Esophagus (tissue), 2 donors: Measurements from ENCODE around the gene MED29. TPM values are rescaled to one million over a fixed set of nuclear protein-coding genes. Genes with fewer than 3 reads are reported as not detected.

Source experiments
- H3K27ac ChIP-seq, 2 donors: one replicate each; pipeline ENCODE4 v1.5.1; 2013; ENCODE audit warnings: low read depth in 2 of 2, mild to moderate bottlenecking in 2 of 2, inconsistent platforms in 1 of 2, low read length in 1 of 2, moderate library complexity in 1 of 2
- H3K27me3 ChIP-seq, 2 donors: one replicate each; pipeline ENCODE4 v1.6.1; 2013; ENCODE audit warnings: low read length in 2 of 2, control low read depth in 1 of 2, mild to moderate bottlenecking in 1 of 2; ENCODE audit not compliant: insufficient read depth in 2 of 2, control insufficient read depth in 1 of 2
- H3K36me3 ChIP-seq, 2 donors: one replicate each; pipeline ENCODE4 v1.6.1; 2013; ENCODE audit warnings: low read length in 1 of 2; ENCODE audit not compliant: control insufficient read depth in 2 of 2, insufficient read depth in 2 of 2
- H3K4me1 ChIP-seq, 2 donors: one replicate each; pipeline ENCODE4 v1.6.1; 2013; ENCODE audit warnings: low read length in 1 of 2; ENCODE audit not compliant: control insufficient read depth in 2 of 2, insufficient read depth in 2 of 2
- H3K4me3 ChIP-seq, 2 donors: one replicate each; pipeline ENCODE4 v1.5.1; 2013; ENCODE audit warnings: low read length in 2 of 2, mild to moderate bottlenecking in 2 of 2, low read depth in 1 of 2, moderate library complexity in 1 of 2
- H3K9me3 ChIP-seq, 2 donors: one replicate each; pipeline ENCODE4 v1.6.1; 2013; ENCODE audit warnings: mild to moderate bottlenecking in 2 of 2, low read depth in 1 of 2, low read length in 1 of 2, moderate library complexity in 1 of 2; ENCODE audit not compliant: control insufficient read depth in 2 of 2, insufficient read depth in 1 of 2
- WGBS, 2 donors: extraction: QIAGEN DNeasy Blood & Tissue Kit; methylation state at CpG; one replicate each; pipeline ENCODE4 v1.1.7; 2013; 5-methylcytosine and 5-hydroxymethylcytosine counted together
- polyA plus RNA-seq, 2 donors: library from polyadenylated mRNA; stranded (reverse); fragments of 200-250 nt; gene quantifications; one replicate each; pipeline ENCODE4 v1.2.3, GENCODE V29; 2013
- donor health status: healthy with polysubstance abuse.
- donor health status: Bipolar disorder and iron deficiency.

MED29 gene
- polyA plus RNA-seq, 2 donors: 15.6 to 22.7 TPM

DNA sequence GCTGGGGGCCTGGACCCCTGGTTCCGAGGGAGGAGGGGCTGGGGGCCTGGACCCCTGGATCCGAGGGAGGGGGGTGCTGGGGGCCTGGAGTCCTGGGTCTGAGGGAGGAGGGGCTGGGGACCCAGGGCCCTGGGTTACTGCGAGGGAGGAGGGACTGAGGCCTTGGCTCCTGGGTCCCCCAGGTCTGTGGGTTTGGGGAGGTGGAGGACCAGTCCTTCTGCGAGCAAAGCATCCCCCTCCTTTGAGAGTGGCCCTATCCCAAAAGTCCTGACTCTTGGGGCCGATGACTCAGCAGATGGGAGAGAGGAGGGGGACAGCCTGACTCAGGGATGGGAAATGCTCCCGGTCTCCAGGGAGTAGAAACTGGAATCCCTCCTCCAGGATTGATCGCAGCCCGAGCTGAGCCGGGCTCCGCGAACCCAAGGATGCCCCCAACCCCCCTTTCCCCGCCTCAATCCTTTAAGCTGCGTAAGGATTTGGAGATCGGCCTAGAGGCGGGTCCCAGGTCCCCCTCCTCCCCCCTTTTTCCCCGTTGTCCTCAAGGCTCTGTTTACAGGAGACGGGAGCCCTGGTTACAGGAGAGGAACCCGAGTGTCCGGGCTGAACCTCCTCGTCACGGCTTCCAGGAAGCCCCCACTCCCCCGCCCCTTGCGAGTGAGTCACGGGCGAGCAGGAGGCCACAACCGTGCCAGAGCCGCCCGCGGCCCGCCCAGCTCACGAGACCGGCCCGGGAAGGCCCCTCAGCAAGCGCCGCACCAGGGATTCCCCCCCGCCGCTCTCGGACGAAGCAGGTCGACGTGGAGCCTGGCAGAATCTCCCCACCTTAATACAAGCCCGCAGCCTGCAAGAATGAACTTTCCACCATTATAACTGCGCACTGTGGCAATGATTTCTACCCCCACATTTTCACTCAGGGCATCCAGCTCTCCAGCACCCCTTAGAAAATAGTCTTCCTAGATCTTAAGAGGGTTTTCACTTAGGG is 12.4 kb downstream of the MED29 start:
- H3K36me3 ChIP-seq: peaks cover 7 to 14% of the 10 kb centered on the region in 2 donors
- WGBS, 2 donors: 1 to 5% methylated on average over 43 of the region's 43 CpGs

DNA sequence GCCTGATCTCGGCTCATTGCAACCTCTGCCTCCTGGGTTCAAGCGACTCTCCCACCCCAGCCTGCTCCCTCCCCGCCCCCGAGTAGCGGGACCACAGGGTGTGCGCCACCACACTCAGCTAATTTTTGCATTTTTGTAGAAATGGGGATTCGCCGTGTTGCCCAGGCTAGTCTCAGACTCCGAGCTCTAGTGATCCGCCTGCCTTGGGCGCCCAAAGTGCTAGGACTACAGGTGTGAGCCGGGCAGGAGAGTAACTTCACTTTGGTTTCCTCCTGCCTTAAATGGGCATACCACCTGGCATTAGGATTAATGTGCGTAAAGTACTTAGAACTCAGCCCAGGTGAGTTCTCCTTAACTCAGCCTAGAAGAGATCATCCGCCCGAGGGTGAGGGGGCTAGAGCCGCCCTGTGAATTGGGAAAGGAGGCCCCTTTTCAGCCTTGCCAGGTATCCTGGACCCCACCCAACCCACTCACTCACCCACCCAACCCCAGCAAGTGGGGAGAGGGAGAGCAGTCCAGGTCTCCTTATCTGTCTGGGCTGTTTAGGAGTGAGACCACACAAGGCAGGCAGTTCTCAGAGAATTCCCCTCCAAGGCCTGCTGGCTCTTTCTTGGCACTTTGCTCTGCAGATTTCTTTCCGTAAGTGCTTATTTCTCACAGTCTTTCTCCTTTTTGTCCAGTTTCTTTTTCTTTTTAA is 14.2 kb downstream of the MED29 start:
- WGBS, 2 donors: 82 to 88% methylated on average over 17 of the region's 17 CpGs
- H3K4me1 ChIP-seq: peaks cover 0 to 13% of the 10 kb centered on the region in 2 donors
- H3K27me3 ChIP-seq: no peaks in the 10 kb centered on the region
- peaks cover 7 to 11% of the 10 kb centered on the region in 2 donors for H3K36me3 ChIP-seq
- H3K27ac ChIP-seq: peak overlapping the region; percentile 99 to 100
- H3K9me3 ChIP-seq: no peaks in the 10 kb centered on the region
- peak overlapping the region; percentile 15 to 94 for H3K4me3 ChIP-seq

More for the DNA sequence above, 12.4 kb downstream of the MED29 start:
- H3K4me1 ChIP-seq: peaks cover 2 to 17% of the 10 kb centered on the region in 2 donors
- peak overlapping the region; percentile 43 to 47 for H3K4me3 ChIP-seq
- peak overlapping the region; percentile 97 to 100 for H3K27ac ChIP-seq
- no peaks in the 10 kb centered on the region for H3K9me3 ChIP-seq
- H3K27me3 ChIP-seq: no peaks in the 10 kb centered on the region

DNA sequence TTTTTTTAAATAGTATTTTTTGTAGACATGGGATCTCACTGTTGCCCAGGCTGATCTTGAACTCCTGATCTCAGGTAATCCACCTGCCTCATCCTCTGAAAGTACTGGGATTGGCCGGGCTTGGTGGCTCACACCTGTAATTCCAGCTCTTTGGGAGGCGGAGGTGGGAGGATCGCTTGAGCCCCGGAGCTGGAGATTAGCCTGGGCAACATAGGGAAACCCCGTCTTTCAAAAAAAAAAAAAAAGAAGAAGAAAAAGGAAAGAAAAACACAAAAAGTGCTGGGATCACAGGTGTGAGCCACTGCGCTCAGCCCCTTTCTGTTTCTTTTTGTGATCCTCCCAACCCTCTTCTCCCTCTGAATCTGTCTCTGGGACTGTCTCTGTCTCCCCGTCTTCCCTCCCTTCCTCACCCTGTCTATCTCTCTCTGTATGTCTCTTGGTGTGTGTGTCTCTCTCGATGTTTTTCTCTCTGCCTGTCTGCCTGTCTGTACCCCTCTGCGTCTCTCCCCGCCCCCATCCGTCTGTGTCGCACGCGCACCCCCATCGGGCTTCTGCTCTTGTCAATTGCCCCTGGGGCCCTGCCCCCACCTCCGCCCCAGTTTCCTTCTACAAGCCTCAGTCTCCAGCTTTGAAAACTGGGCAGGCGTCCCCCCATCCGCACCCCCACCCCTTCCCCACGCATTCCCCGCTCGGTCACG is 14.9 kb downstream of the MED29 start:
- 9 to 10% methylated on average over 22 of the region's 22 CpGs for WGBS, 2 donors
- peak overlapping the region; percentile 52 to 94 for H3K4me3 ChIP-seq
- no peaks in the 10 kb centered on the region for H3K9me3 ChIP-seq
- peaks cover 0 to 17% of the 10 kb centered on the region in 2 donors for H3K4me1 ChIP-seq
- peak overlapping the region; percentile 99 to 100 for H3K27ac ChIP-seq
- peaks cover 7 to 11% of the 10 kb centered on the region in 2 donors for H3K36me3 ChIP-seq
- H3K27me3 ChIP-seq: no peaks in the 10 kb centered on the region

DNA sequence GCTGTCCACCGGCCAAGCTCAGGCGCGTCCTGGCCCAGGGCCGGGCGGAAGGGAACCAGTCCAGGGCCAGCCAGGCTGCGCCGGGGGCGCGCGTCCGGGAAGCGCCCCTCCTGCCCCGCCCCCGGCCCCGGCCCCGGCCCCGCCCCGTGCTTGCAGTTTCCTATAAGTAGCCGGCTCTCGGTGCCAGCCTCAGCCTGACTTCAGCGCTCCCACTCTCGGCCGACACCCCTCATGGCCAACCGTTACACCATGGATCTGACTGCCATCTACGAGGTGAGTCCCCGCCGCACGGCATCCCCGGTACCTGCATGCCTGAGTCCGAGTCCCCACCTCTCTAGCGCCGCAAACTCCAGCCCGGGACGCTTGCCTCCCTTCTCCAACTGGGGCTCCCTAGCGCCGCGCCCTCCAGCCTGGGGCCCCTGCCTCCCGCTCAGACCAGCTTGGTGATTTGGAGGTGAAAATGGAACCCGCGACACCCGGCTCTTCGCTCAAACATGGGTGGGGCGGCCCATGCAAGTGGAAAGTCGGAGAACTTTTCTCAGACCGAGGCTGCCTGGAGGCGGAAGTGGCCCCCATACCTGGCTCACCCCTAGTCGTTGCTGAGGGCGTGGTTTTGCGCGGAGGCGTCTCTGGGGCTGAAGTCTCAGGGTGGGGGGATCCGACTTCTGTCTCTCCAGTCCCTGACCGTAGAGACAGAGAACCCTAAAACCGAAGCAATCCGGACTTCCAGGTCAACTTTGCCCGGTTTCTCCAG is 15.7 kb downstream of the MED29 start, which contains the start of gene ZFP36:
TSS of gene ZFP36 (plus strand) at position 192 of the 754 bp plus-strand sequence. CDS start at position 250, 58 bp downstream.
- no peaks in the 10 kb centered on the region for H3K9me3 ChIP-seq
- WGBS, 2 donors: 0 to 1% methylated on average over 52 to 56 of the region's 56 CpGs
- peak within 1 kb of the TSS; percentile 94 for H3K4me3 ChIP-seq
- H3K4me1 ChIP-seq: peaks cover 0 to 14% of the 10 kb centered on the region in 2 donors
- H3K27me3 ChIP-seq: no peaks in the 10 kb centered on the region
- peak within 1 kb of the TSS; percentile 99 to 100 for H3K27ac ChIP-seq
- H3K36me3 ChIP-seq: peaks cover 7 to 11% of the 10 kb centered on the region in 2 donors

DNA sequence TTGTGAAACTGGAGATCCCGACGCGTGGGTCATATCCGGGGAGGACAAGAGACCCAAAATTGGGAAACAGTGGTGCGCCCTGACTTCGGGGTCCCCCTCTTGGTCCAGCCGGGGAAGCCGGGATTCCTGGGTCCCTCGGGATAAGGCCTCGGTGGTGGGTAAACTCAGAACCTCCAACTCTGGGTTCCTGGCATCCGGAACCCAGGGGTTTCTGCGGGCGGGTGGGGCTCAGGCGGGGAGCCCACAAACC is 16.2 kb downstream of the MED29 start:
- H3K9me3 ChIP-seq: no peaks in the 10 kb centered on the region
- peak overlapping the region; percentile 94 for H3K4me3 ChIP-seq
- H3K36me3 ChIP-seq: peaks cover 7 to 11% of the 10 kb centered on the region in 2 donors
- no peaks in the 10 kb centered on the region for H3K27me3 ChIP-seq
- peaks cover 0 to 9% of the 10 kb centered on the region in 2 donors for H3K4me1 ChIP-seq
- H3K27ac ChIP-seq: peak overlapping the region; percentile 99 to 100
- WGBS, 2 donors: 0% methylated on average over 14 of the region's 14 CpGs

DNA sequence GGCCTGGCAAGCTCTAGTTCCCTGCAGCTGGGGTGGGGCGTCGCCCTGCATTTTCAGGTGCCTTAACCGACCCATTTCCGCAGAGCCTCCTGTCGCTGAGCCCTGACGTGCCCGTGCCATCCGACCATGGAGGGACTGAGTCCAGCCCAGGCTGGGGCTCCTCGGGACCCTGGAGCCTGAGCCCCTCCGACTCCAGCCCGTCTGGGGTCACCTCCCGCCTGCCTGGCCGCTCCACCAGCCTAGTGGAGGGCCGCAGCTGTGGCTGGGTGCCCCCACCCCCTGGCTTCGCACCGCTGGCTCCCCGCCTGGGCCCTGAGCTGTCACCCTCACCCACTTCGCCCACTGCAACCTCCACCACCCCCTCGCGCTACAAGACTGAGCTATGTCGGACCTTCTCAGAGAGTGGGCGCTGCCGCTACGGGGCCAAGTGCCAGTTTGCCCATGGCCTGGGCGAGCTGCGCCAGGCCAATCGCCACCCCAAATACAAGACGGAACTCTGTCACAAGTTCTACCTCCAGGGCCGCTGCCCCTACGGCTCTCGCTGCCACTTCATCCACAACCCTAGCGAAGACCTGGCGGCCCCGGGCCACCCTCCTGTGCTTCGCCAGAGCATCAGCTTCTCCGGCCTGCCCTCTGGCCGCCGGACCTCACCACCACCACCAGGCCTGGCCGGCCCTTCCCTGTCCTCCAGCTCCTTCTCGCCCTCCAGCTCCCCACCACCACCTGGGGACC is 16.6 kb downstream of the MED29 start:
- 3 to 6% methylated on average over 40 of the region's 40 CpGs for WGBS, 2 donors
- peaks cover 0 to 7% of the 10 kb centered on the region in 2 donors for H3K4me1 ChIP-seq
- peak overlapping the region; percentile 94 for H3K4me3 ChIP-seq

DNA sequence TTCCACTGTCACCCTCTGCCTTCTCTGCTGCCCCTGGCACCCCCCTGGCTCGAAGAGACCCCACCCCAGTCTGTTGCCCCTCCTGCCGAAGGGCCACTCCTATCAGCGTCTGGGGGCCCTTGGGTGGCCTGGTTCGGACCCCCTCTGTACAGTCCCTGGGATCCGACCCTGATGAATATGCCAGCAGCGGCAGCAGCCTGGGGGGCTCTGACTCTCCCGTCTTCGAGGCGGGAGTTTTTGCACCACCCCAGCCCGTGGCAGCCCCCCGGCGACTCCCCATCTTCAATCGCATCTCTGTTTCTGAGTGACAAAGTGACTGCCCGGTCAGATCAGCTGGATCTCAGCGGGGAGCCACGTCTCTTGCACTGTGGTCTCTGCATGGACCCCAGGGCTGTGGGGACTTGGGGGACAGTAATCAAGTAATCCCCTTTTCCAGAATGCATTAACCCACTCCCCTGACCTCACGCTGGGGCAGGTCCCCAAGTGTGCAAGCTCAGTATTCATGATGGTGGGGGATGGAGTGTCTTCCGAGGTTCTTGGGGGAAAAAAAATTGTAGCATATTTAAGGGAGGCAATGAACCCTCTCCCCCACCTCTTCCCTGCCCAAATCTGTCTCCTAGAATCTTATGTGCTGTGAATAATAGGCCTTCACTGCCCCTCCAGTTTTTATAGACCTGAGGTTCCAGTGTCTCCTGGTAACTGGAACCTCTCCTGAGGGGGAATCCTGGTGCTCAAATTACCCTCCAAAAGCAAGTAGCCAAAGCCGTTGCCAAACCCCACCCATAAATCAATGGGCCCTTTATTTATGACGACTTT is 17.4 kb downstream of the MED29 start:
- peak overlapping the region; percentile 99 to 100 for H3K27ac ChIP-seq
- no peaks in the 10 kb centered on the region for H3K27me3 ChIP-seq
- H3K4me3 ChIP-seq: peak overlapping the region; percentile 94
- WGBS, 2 donors: 9 to 24% methylated on average over 20 of the region's 20 CpGs
- peaks cover 7 to 11% of the 10 kb centered on the region in 2 donors for H3K36me3 ChIP-seq
- peaks cover 0 to 7% of the 10 kb centered on the region in 2 donors for H3K4me1 ChIP-seq
- no peaks in the 10 kb centered on the region for H3K9me3 ChIP-seq

More for the DNA sequence above, 16.6 kb downstream of the MED29 start:
- Histone ChIP-seq H3K36me3 (peaks cover 7 to 11% of the 10 kb centered on the region in 2 donors), H3K9me3 (no peaks in the 10 kb centered on the region), H3K27me3 (no peaks in the 10 kb centered on the region), H3K27ac (peak overlapping the region; percentile 99 to 100)
